SK-N-SH (cell line): Measurements from ENCODE around the gene UNC45A. TPM values are rescaled to one million over a fixed set of nuclear protein-coding genes. Genes with fewer than 3 reads are reported as not detected.

Source experiments
- CTCF ChIA-PET: fragments of 300-600, 350-600 bp; formaldehyde crosslinking; extraction: SDS; loops from one replicate; lab custom pipeline; 2021; lab: Yijun Ruan, JAX
- POLR2A ChIA-PET: fragments of 350-600 bp; sonication (Branson Sonifier 250); formaldehyde crosslinking; extraction: SDS; loops from one replicate; lab custom pipeline; 2020; ENCODE audit warnings: antibody characterized with exemption, inconsistent platforms; lab: Yijun Ruan, JAX
- DNase-seq: peaks from one replicate; pipeline ENCODE4 v3.0.0; 2012
- H2AFZ ChIP-seq: fragments of 200-600 bp; sonication (generic); 2 replicates; pipeline ENCODE4 v1.8.1; 2016; ENCODE audit warnings: antibody characterized with exemption, mild to moderate bottlenecking, low read depth
- H3F3A ChIP-seq: fragments of 200-600 bp; sonication (generic); replicated peaks from 2 replicates; pipeline ENCODE3; 2016; ENCODE audit warnings: antibody characterized with exemption, mild to moderate bottlenecking; ENCODE audit not compliant: insufficient read depth
- H3K27ac ChIP-seq, 2 experiments: fragments of 200-500 bp in 1 of 2; fragments of 200-600 bp in 1 of 2; sonication (Bioruptor generic) in 1 of 2; sonication (generic), shearing (Covaris generic) in 1 of 2; 2 replicates each; pipeline versions ENCODE4 v1.5.1 to v1.6.1; 2014 to 2016; ENCODE audit warnings: low read depth in 2 of 2, inconsistent platforms in 1 of 2, low read length in 1 of 2, mild to moderate bottlenecking in 1 of 2, mixed read lengths in 1 of 2
- H3K27me3 ChIP-seq: fragments of 200-600 bp; sonication (generic), shearing (Covaris generic); 2 replicates; pipeline ENCODE4 v1.6.1; 2016; ENCODE audit warnings: mixed run types; ENCODE audit not compliant: insufficient read depth
- H3K36me3 ChIP-seq, 2 experiments: fragments of 200-500 bp in 1 of 2; fragments of 200-600 bp in 1 of 2; sonication (Bioruptor generic) in 1 of 2; sonication (generic) in 1 of 2; replicated peaks in 1 of 2; 2 replicates each; pipeline versions ENCODE3 to v1.5.1; 2014 to 2016; ENCODE audit warnings: low read length in 1 of 2, mild to moderate bottlenecking in 1 of 2; ENCODE audit not compliant: insufficient read depth in 2 of 2, control insufficient read depth in 1 of 2
- H3K4me1 ChIP-seq, 2 experiments: fragments of 200-500 bp in 1 of 2; fragments of 200-600 bp in 1 of 2; sonication (Bioruptor generic) in 1 of 2; sonication (generic), shearing (Covaris generic) in 1 of 2; 2 replicates each; pipeline versions ENCODE4 v1.5.1 to v1.6.1; 2014 to 2016; ENCODE audit warnings: low read depth in 1 of 2, low read length in 1 of 2, mixed run types in 1 of 2; ENCODE audit not compliant: insufficient read depth in 2 of 2, control insufficient read depth in 1 of 2
- H3K4me2 ChIP-seq: fragments of 200-600 bp; sonication (generic), shearing (Covaris generic); 2 replicates; pipeline ENCODE4 v1.6.1; 2017; ENCODE audit warnings: mixed run types
- H3K4me3 ChIP-seq, 2 experiments: fragments of 200-500 bp in 1 of 2; fragments of 200-600 bp in 1 of 2; sonication (Bioruptor generic) in 1 of 2; sonication (generic), shearing (Covaris generic) in 1 of 2; 2 replicates each; pipeline versions ENCODE4 v1.5.1 to v1.8.1; 2014 to 2016; ENCODE audit warnings: low read depth in 2 of 2, inconsistent platforms in 1 of 2, low read length in 1 of 2, mild to moderate bottlenecking in 1 of 2, mixed read lengths in 1 of 2, moderate library complexity in 1 of 2
- H3K79me2 ChIP-seq: fragments of 200-600 bp; sonication (generic); 2 replicates; pipeline ENCODE4 v1.8.1; 2017; ENCODE audit warnings: mild to moderate bottlenecking; ENCODE audit not compliant: insufficient read depth
- H3K9ac ChIP-seq: fragments of 200-600 bp; sonication (generic); 2 replicates; pipeline ENCODE4 v1.6.1; 2017; ENCODE audit warnings: mixed run types
- H3K9me2 ChIP-seq: fragments of 200-600 bp; sonication (generic); 2 replicates; pipeline ENCODE4 v1.6.1; 2017; ENCODE audit warnings: mixed run types
- H3K9me3 ChIP-seq: fragments of 200-600 bp; sonication (generic); 2 replicates; pipeline ENCODE4 v1.6.1; 2017; ENCODE audit warnings: mixed run types, mild to moderate bottlenecking, moderate library complexity
- H4K20me1 ChIP-seq: fragments of 200-600 bp; sonication (generic); 2 replicates; pipeline ENCODE4 v1.6.1; 2017; ENCODE audit warnings: mild to moderate bottlenecking, mixed run types; ENCODE audit not compliant: insufficient read depth
- CTCF ChIP-seq: fragments of 200-600 bp; sonication (generic); IDR thresholded peaks from 2 replicates; pipeline ENCODE4 v1.6.1; 2017; ENCODE audit warnings: antibody characterized with exemption, mild to moderate bottlenecking, moderate library complexity
- EZH2phosphoT487 ChIP-seq: fragments of 200-600 bp; sonication (generic); IDR thresholded peaks from 2 replicates; pipeline ENCODE4 v1.6.1; 2017; ENCODE audit warnings: low read depth, mixed run types, mild to moderate bottlenecking, antibody characterized with exemption, moderate library complexity, borderline replicate concordance
- FOSL2 ChIP-seq: IDR thresholded peaks from 2 replicates; pipeline ENCODE4 v1.4.0; 2012; ENCODE audit warnings: low read depth, mild to moderate bottlenecking, moderate library complexity, borderline replicate concordance
- GABPA ChIP-seq: IDR thresholded peaks from 2 replicates; pipeline ENCODE4 v1.4.0; 2012; ENCODE audit warnings: low read depth, mild to moderate bottlenecking
- POLR2AphosphoS5 ChIP-seq: IDR thresholded peaks from 2 replicates; pipeline ENCODE4 v1.6.1; 2012; ENCODE audit warnings: low read depth, low read length
- RXRA ChIP-seq: IDR thresholded peaks from 2 replicates; pipeline ENCODE4 v1.4.0; 2012; ENCODE audit warnings: low read depth, mild to moderate bottlenecking, borderline replicate concordance
- SIN3A ChIP-seq: IDR thresholded peaks from 2 replicates; pipeline ENCODE4 v1.6.1; 2012; ENCODE audit warnings: low read depth, mild to moderate bottlenecking, low read length, moderate library complexity, borderline replicate concordance
- SMC3 ChIP-seq: IDR thresholded peaks from 2 replicates; pipeline ENCODE4 v1.6.1; 2012; ENCODE audit warnings: low read depth, low read length, improper control_type of control experiment
- WGBS: methylation state at CpG from one replicate; pipeline ENCODE4 v1.1.6; 2017; ENCODE audit warnings: low lambda C conversion rate; 5-methylcytosine and 5-hydroxymethylcytosine counted together
- polyA plus RNA-seq, 3 experiments: library from polyadenylated mRNA; depleted of rRNA; stranded (reverse); fragments of >200 nt; gene quantifications; 2 replicates each; pipeline ENCODE4 v1.2.3, GENCODE V29; 2012
- TF ChIP-seq, protein P1 (sequence below): fragments of 150-350 bp; IDR thresholded peaks from 2 replicates; pipeline ENCODE4 v1.6.1; 2017; ENCODE audit warnings: antibody characterized with exemption, low read length, low read depth, borderline replicate concordance
- TF ChIP-seq, protein P2 (sequence below): fragments of 150-350 bp; IDR thresholded peaks from 2 replicates; pipeline ENCODE4 v1.6.1; 2016; ENCODE audit warnings: mild to moderate bottlenecking, low read depth, low read length

The UNC45A gene
- polyA plus RNA-seq, 1 of the 3 experiments (the other 2 are of a cell fraction) = 85.1 TPM

GRCh38 chr15:90891346-90891949 is 43.6 kb upstream of the UNC45A start (continued):
- TF ChIP-seq CTCF = no peak

DNA sequence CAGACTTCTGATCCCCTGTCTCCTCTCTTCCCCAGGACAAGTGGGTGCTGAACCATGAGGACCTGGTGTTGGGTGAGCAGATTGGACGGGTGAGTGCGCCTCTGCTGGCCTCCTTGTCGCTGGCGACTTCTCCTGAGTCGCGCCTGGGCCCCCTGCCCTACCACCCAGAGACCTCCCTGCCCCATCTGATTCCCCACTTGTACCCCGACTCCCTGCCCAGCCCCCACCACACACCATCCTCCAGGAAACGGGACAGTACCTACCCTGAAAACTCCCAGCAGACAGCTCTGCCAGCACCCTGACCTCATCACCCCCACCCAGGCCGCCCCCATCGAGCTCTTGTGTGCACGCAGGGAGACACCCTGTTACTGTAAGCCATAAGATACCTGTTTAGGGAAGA is 43.1 kb upstream of the UNC45A start:
- Histone ChIP-seq H3K36me3 (no peaks in the 10 kb centered on the region), H3K79me2 (no peaks in the 10 kb centered on the region), H3K9me2 (no peaks in the 10 kb centered on the region), H3K9ac (no peak overlapping the region), H3F3A (no peaks in the 10 kb centered on the region), H3K27ac (no peak overlapping the region), H3K4me1 (peaks cover 0 to 8% of the 10 kb centered on the region in 2 experiments; a peak in 1 of 4 replicates), H2AFZ (no peak overlapping the region), H4K20me1 (no peaks in the 10 kb centered on the region), H3K4me3 (no peak overlapping the region), H3K9me3 (no peaks in the 10 kb centered on the region), H3K27me3 (no peaks in the 10 kb centered on the region), H3K4me2 (no peak overlapping the region)
- 88% methylated on average over 11 of the region's 11 CpGs for WGBS
- TF ChIP-seq SMC3 (no peak), EZH2phosphoT487 (no peak), FOSL2 (no peak), GABPA (no peak), SIN3A (no peak), POLR2AphosphoS5 (no peak), RXRA (no peak)
- TF ChIP-seq, protein P1, sequence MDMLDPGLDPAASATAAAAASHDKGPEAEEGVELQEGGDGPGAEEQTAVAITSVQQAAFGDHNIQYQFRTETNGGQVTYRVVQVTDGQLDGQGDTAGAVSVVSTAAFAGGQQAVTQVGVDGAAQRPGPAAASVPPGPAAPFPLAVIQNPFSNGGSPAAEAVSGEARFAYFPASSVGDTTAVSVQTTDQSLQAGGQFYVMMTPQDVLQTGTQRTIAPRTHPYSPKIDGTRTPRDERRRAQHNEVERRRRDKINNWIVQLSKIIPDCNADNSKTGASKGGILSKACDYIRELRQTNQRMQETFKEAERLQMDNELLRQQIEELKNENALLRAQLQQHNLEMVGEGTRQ = no peak
- TF ChIP-seq, protein P2, sequence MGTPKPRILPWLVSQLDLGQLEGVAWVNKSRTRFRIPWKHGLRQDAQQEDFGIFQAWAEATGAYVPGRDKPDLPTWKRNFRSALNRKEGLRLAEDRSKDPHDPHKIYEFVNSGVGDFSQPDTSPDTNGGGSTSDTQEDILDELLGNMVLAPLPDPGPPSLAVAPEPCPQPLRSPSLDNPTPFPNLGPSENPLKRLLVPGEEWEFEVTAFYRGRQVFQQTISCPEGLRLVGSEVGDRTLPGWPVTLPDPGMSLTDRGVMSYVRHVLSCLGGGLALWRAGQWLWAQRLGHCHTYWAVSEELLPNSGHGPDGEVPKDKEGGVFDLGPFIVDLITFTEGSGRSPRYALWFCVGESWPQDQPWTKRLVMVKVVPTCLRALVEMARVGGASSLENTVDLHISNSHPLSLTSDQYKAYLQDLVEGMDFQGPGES = no peak
- ChIA-PET POLR2A (no interaction called here), CTCF (interaction anchor here (2.2 kb wide), 1 partner anchor 10 kb away, joined by 8 read pairs; the partner anchor contains the start of gene MAN2A2)
- DNase-seq = no peak
